Neural progenitor cell (in vitro differentiated cells): ENCODE measurements around the gene MN1. TPM values are rescaled to one million over a fixed set of nuclear protein-coding genes. Genes with fewer than 3 reads are reported as not detected.

ENCODE experiments used
- DNase-seq: peaks from one replicate; pipeline ENCODE4 v3.0.0-alpha.2; 2016; ENCODE audit warnings: low spot score
- H2AFZ ChIP-seq: fragments of 200-600 bp; sonication (generic); replicated peaks from 2 replicates; pipeline ENCODE4 v1.6.1; 2016; ENCODE audit warnings: antibody characterized with exemption
- H3F3A ChIP-seq: fragments of 200-600 bp; sonication (generic); 2 replicates; pipeline ENCODE4 v1.6.1; 2016; ENCODE audit warnings: antibody characterized with exemption, low read depth
- H3K27ac ChIP-seq: fragments of 200-600 bp; sonication (generic); 2 replicates; pipeline ENCODE4 v1.5.1; 2016; ENCODE audit warnings: mild to moderate bottlenecking
- H3K27me3 ChIP-seq: fragments of 200-600 bp; sonication (generic); 2 replicates; pipeline ENCODE4 v1.6.1; 2016; ENCODE audit warnings: mild to moderate bottlenecking, moderate library complexity
- H3K36me3 ChIP-seq: fragments of 200-600 bp; sonication (generic); 2 replicates; pipeline ENCODE4 v1.5.1; 2016
- H3K4me1 ChIP-seq: fragments of 200-600 bp; sonication (generic); 2 replicates; pipeline ENCODE4 v1.6.1; 2016; ENCODE audit warnings: mixed run types
- H3K4me2 ChIP-seq: fragments of 200-600 bp; sonication (generic); 2 replicates; pipeline ENCODE4 v1.6.1; 2016
- H3K4me3 ChIP-seq: fragments of 200-600 bp; sonication (generic); 2 replicates; pipeline ENCODE4 v1.5.1; 2016
- H3K79me2 ChIP-seq: fragments of 200-600 bp; sonication (generic); 2 replicates; pipeline ENCODE4 v1.6.1; 2016; ENCODE audit warnings: low read depth
- H3K9ac ChIP-seq: fragments of 200-600 bp; sonication (generic); 2 replicates; pipeline ENCODE4 v1.6.1; 2016
- H3K9me3 ChIP-seq: fragments of 200-600 bp; sonication (generic); 2 replicates; pipeline ENCODE4 v1.5.1; 2016; ENCODE audit warnings: low read depth
- H4K20me1 ChIP-seq: fragments of 200-600 bp; sonication (generic); 2 replicates; pipeline ENCODE4 v1.6.1; 2016; ENCODE audit warnings: low read depth
- H3K27ac Mint-ChIP-seq: 3 replicates; pipeline ENCODE4 v1.8.0; 2021; ENCODE audit warnings: mixed read lengths
- H3K27me3 Mint-ChIP-seq: 2 replicates; pipeline ENCODE4 v1.8.0; 2022; ENCODE audit warnings: low read depth, mild to moderate bottlenecking, inconsistent platforms, moderate library complexity, mixed read lengths; ENCODE audit not compliant: insufficient read depth
- H3K36me3 Mint-ChIP-seq: 3 replicates; pipeline ENCODE4 v1.8.0; 2021; ENCODE audit warnings: mixed read lengths
- H3K4me1 Mint-ChIP-seq: 3 replicates; pipeline ENCODE4 v1.8.0; 2021; ENCODE audit warnings: mixed read lengths
- H3K4me3 Mint-ChIP-seq: 3 replicates; pipeline ENCODE4 v1.8.0; 2021; ENCODE audit warnings: mild to moderate bottlenecking, moderate library complexity, mixed read lengths
- H3K9me3 Mint-ChIP-seq: 3 replicates; pipeline ENCODE4 v1.8.0; 2020; ENCODE audit warnings: mixed read lengths
- CTCF ChIP-seq: fragments of 200-600 bp; sonication (generic); IDR thresholded peaks from 2 replicates; pipeline ENCODE4 v1.5.1; 2017; ENCODE audit warnings: antibody characterized with exemption, mild to moderate bottlenecking
- EZH2 ChIP-seq: fragments of 200-600 bp; sonication (generic); IDR thresholded peaks from 2 replicates; pipeline ENCODE4 v1.6.1; 2017; ENCODE audit warnings: antibody characterized with exemption, mild to moderate bottlenecking, moderate library complexity
- EZH2phosphoT487 ChIP-seq: fragments of 200-600 bp; sonication (generic); IDR thresholded peaks from 2 replicates; pipeline ENCODE4 v1.6.1; 2017; ENCODE audit warnings: antibody characterized with exemption
- total RNA-seq: library from RNA; depleted of rRNA; stranded (reverse); fragments of >200 nt; gene quantifications from 2 replicates; pipeline ENCODE4 v1.2.3, GENCODE V29; 2015; ENCODE audit warnings: low replicate concordance

MN1 gene
- total RNA-seq, 1 donor from 2014 or later = 13.3 TPM

GRCh38 chr22:27730641-27731433 is 70.7 kb downstream of the MN1 start:
- no peak overlapping the region for H3K4me3 ChIP-seq
- H3K27ac ChIP-seq = no peak overlapping the region
- DNase-seq = peak; percentile 53
- no peak for TF ChIP-seq EZH2phosphoT487
- TF ChIP-seq CTCF = no peak
- no peaks in the 10 kb centered on the region for H3K27me3 ChIP-seq
- Mint-ChIP-seq H3K27ac (no peak overlapping the region), H3K27me3 (peaks cover 5% of the 10 kb centered on the region), H3K4me1 (peaks cover 35% of the 10 kb centered on the region), H3K4me3 (no peak overlapping the region), H3K36me3 (no peaks in the 10 kb centered on the region), H3K9me3 (peaks cover 1% of the 10 kb centered on the region)
- H3K4me2 ChIP-seq = no peak overlapping the region
- H3K36me3 ChIP-seq = no peaks in the 10 kb centered on the region
- no peak overlapping the region for H2AFZ ChIP-seq
- H3K4me1 ChIP-seq = peaks cover 7% of the 10 kb centered on the region
- H3F3A ChIP-seq = no peaks in the 10 kb centered on the region
- H4K20me1 ChIP-seq = no peaks in the 10 kb centered on the region
- H3K9me3 ChIP-seq = no peaks in the 10 kb centered on the region
- no peaks in the 10 kb centered on the region for H3K79me2 ChIP-seq
- no peak overlapping the region for H3K9ac ChIP-seq

- H3K4me2 ChIP-seq = no peak overlapping the region
- no peaks in the 10 kb centered on the region for H3F3A ChIP-seq
- H3K4me1 ChIP-seq = peaks cover 7% of the 10 kb centered on the region
- no peak overlapping the region for H3K27ac ChIP-seq
- no peaks in the 10 kb centered on the region for H4K20me1 ChIP-seq
- H3K36me3 ChIP-seq = no peaks in the 10 kb centered on the region
- no peak overlapping the region for H3K9ac ChIP-seq
- no peak overlapping the region for H2AFZ ChIP-seq
- peaks cover 2% of the 10 kb centered on the region for H3K36me3 Mint-ChIP-seq
- H3K4me3 ChIP-seq = no peak overlapping the region
- no peak for DNase-seq
- peaks cover 40% of the 10 kb centered on the region for H3K4me1 Mint-ChIP-seq
- H3K9me3 ChIP-seq = no peaks in the 10 kb centered on the region
- H3K4me3 Mint-ChIP-seq = no peak overlapping the region
- peak overlapping the region; percentile 51 for H3K27ac Mint-ChIP-seq
- no peaks in the 10 kb centered on the region for H3K79me2 ChIP-seq
- H3K27me3 ChIP-seq = no peaks in the 10 kb centered on the region
- TF ChIP-seq EZH2 (no peak), EZH2phosphoT487 (no peak), CTCF (no peak)
- peaks cover 11% of the 10 kb centered on the region for H3K9me3 Mint-ChIP-seq
- H3K27me3 Mint-ChIP-seq = peaks cover 13% of the 10 kb centered on the region
Measured at GRCh38 chr22:27729246-27729645, 72.3 kb downstream of the MN1 start.

GRCh38 chr22:27727673-27728451 is 73.7 kb downstream of the MN1 start:
- Histone ChIP-seq H3K4me1 (peaks cover 7% of the 10 kb centered on the region), H3K79me2 (no peaks in the 10 kb centered on the region), H2AFZ (no peak overlapping the region), H3K36me3 (no peaks in the 10 kb centered on the region), H3K27ac (no peak overlapping the region), H3K9ac (no peak overlapping the region), H3K4me2 (no peak overlapping the region), H3F3A (no peaks in the 10 kb centered on the region), H3K27me3 (no peaks in the 10 kb centered on the region), H4K20me1 (no peaks in the 10 kb centered on the region), H3K9me3 (no peaks in the 10 kb centered on the region), H3K4me3 (no peak overlapping the region)
- Mint-ChIP-seq H3K27ac (no peak overlapping the region), H3K4me1 (peaks cover 46% of the 10 kb centered on the region), H3K9me3 (peaks cover 21% of the 10 kb centered on the region), H3K27me3 (peaks cover 17% of the 10 kb centered on the region), H3K36me3 (peaks cover 4% of the 10 kb centered on the region), H3K4me3 (no peak overlapping the region)
- TF ChIP-seq EZH2 (no peak), EZH2phosphoT487 (no peak), CTCF (no peak)
- DNase-seq = no peak
